Stomach (tissue), 4 donors: ENCODE results near the gene FBXL7.

Experiments
- CTCF ChIP-seq, 7 experiments: fragments of 450-650 bp in 4 of 7; fragments of 200-600 bp in 3 of 7; sonication (generic) in 3 of 7; IDR thresholded peaks; one replicate each; pipeline ENCODE4 v1.5.1; 2016 to 2019; ENCODE audit warnings: antibody characterized with exemption in 7 of 7, control low read depth in 2 of 7, mild to moderate bottlenecking in 1 of 7
- EP300 ChIP-seq: sonication (generic); formaldehyde crosslinking; IDR thresholded peaks from one replicate; pipeline ENCODE4 v1.6.1; 2017; ENCODE audit warnings: antibody characterized with exemption
- POLR2A ChIP-seq, 4 donors: fragments of 450-650 bp; IDR thresholded peaks; one replicate each; pipeline ENCODE4 v1.6.1; 2016; ENCODE audit warnings: antibody characterized with exemption in 4 of 4, control low read depth in 2 of 4, mild to moderate bottlenecking in 1 of 4, moderate library complexity in 1 of 4

DNA sequence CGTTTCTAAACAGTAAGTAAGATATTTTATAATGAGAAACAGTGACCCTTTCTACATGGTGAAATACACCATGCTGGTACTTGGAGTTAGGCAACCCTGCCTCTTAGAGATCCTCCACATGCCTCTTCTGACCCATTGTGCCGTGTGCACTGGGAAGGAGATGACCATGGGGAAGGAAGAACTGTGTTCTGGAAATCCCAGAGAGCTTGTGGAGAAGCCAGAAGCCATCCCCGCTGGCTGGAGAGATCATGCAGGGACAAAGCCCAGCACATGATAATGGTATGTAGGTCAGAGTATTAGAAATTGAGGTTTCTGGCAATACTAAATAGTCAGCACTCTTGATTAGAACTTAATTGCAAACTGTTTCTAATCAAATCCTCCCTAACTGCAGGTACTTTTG is 307.3 kb downstream of the FBXL7 start:
- no peak for TF ChIP-seq CTCF (IDR thresholded peaks at IDR 0.05)
- TF ChIP-seq POLR2A (IDR thresholded peaks at IDR 0.05) = no peak
- TF ChIP-seq EP300 = no peak
